GM23338 (cell line): ENCODE data around the gene RALGPS1. TPM values are rescaled to one million over a fixed set of nuclear protein-coding genes. Genes with fewer than 3 reads are reported as not detected.

Experiments
- ATAC-seq: fragments of 200-7000 bp; cut with Tn5 transposase; 3 replicates; pipeline ENCODE4 v1.9.1; 2020
- DNase-seq: peaks from one replicate; pipeline ENCODE4 v3.0.0-alpha.2; 2015; ENCODE audit warnings: low spot score
- H2AFZ ChIP-seq: fragments of 200-600 bp; sonication (generic); 2 replicates; pipeline ENCODE4 v1.8.0; 2016; ENCODE audit warnings: antibody characterized with exemption, mild to moderate bottlenecking, moderate library complexity
- H3F3A ChIP-seq: fragments of 200-600 bp; sonication (generic); replicated peaks from 2 replicates; pipeline ENCODE4 v1.8.0; 2017; ENCODE audit warnings: antibody characterized with exemption, mixed run types, low read depth
- H3K27ac ChIP-seq: fragments of 200-600 bp; sonication (generic); 2 replicates; pipeline ENCODE4 v1.6.1; 2016; ENCODE audit warnings: low read depth
- H3K27me3 ChIP-seq: fragments of 200-600 bp; sonication (generic); 2 replicates; pipeline ENCODE4 v1.8.0; 2016; ENCODE audit warnings: mild to moderate bottlenecking, mixed run types, moderate library complexity; ENCODE audit not compliant: insufficient read depth
- H3K36me3 ChIP-seq: fragments of 200-600 bp; sonication (generic); 2 replicates; pipeline ENCODE4 v1.8.0; 2016; ENCODE audit warnings: mild to moderate bottlenecking; ENCODE audit not compliant: insufficient read depth
- H3K4me1 ChIP-seq: fragments of 200-600 bp; sonication (generic); 2 replicates; pipeline ENCODE4 v1.8.0; 2016; ENCODE audit warnings: mild to moderate bottlenecking, moderate library complexity; ENCODE audit not compliant: insufficient read depth
- H3K4me2 ChIP-seq: fragments of 200-600 bp; sonication (generic); 2 replicates; pipeline ENCODE4 v1.7.1; 2017; ENCODE audit warnings: mixed run types
- H3K4me3 ChIP-seq: fragments of 200-600 bp; sonication (generic); 2 replicates; pipeline ENCODE4 v1.6.1; 2016; ENCODE audit warnings: mixed run types
- H3K79me2 ChIP-seq: fragments of 200-600 bp; sonication (generic); replicated peaks from 2 replicates; pipeline ENCODE4 v1.8.0; 2017; ENCODE audit warnings: mild to moderate bottlenecking; ENCODE audit not compliant: insufficient read depth
- H3K9me2 ChIP-seq: fragments of 200-600 bp; sonication (generic); 2 replicates; pipeline ENCODE4 v1.8.0; 2017; ENCODE audit not compliant: insufficient read depth
- H4K20me1 ChIP-seq: fragments of 200-600 bp; sonication (generic); replicated peaks from 2 replicates; pipeline ENCODE4 v1.8.0; 2017; ENCODE audit warnings: mild to moderate bottlenecking; ENCODE audit not compliant: insufficient read depth
- H3K27ac Mint-ChIP-seq: 2 replicates; pipeline ENCODE4 v1.8.0; 2020; ENCODE audit warnings: inconsistent platforms, mild to moderate bottlenecking, moderate library complexity, mixed read lengths
- H3K27me3 Mint-ChIP-seq: 3 replicates; pipeline ENCODE4 v1.8.0; 2022; ENCODE audit warnings: low read depth, mild to moderate bottlenecking, moderate library complexity, mixed read lengths, inconsistent platforms; ENCODE audit not compliant: insufficient read depth, poor library complexity
- H3K36me3 Mint-ChIP-seq: 3 replicates; pipeline ENCODE4 v1.8.0; 2021; ENCODE audit warnings: low read depth, mild to moderate bottlenecking, inconsistent platforms, moderate library complexity, mixed read lengths
- H3K4me1 Mint-ChIP-seq: 3 replicates; pipeline ENCODE4 v1.8.0; 2020; ENCODE audit warnings: mild to moderate bottlenecking, inconsistent platforms, mixed read lengths
- H3K4me3 Mint-ChIP-seq: 3 replicates; pipeline ENCODE4 v1.8.0; 2021; ENCODE audit warnings: moderate library complexity, mild to moderate bottlenecking, inconsistent platforms, mixed read lengths
- H3K9me3 Mint-ChIP-seq: 3 replicates; pipeline ENCODE4 v1.8.0; 2020; ENCODE audit warnings: moderate library complexity, mild to moderate bottlenecking, inconsistent platforms, mixed read lengths
- CREB1 ChIP-seq: fragments of 250-450 bp; sonication (Bioruptor Pico); IDR thresholded peaks from 2 replicates; pipeline ENCODE4 v1.5.0; 2020; ENCODE audit warnings: low read depth, mild to moderate bottlenecking, moderate library complexity
- EZH2phosphoT487 ChIP-seq: fragments of 200-600 bp; sonication (generic); IDR thresholded peaks from one replicate; pipeline ENCODE4 v1.8.1; 2018; ENCODE audit warnings: antibody characterized with exemption; ENCODE audit not compliant: unreplicated experiment
- JUNB ChIP-seq: IDR thresholded peaks from one replicate; pipeline ENCODE4 v1.6.1; 2016; ENCODE audit warnings: antibody characterized with exemption; ENCODE audit not compliant: unreplicated experiment
- NANOG ChIP-seq: IDR thresholded peaks from 2 replicates; pipeline ENCODE4 v1.6.1; 2016; ENCODE audit warnings: antibody characterized with exemption, borderline replicate concordance
- POLR2AphosphoS5 ChIP-seq: IDR thresholded peaks from 2 replicates; pipeline ENCODE4 v1.6.1; 2016; ENCODE audit warnings: antibody characterized with exemption, low read depth
- STAT1 ChIP-seq: IDR thresholded peaks from one replicate; pipeline ENCODE4 v1.6.1; 2016; ENCODE audit warnings: antibody characterized with exemption; ENCODE audit not compliant: unreplicated experiment
- ZNF114 ChIP-seq: fragments of 250-450 bp; sonication (Bioruptor Pico); IDR thresholded peaks from 2 replicates; pipeline ENCODE4 v1.5.0; 2020; ENCODE audit warnings: mild to moderate bottlenecking, moderate library complexity
- ZNF331 ChIP-seq: fragments of 250-450 bp; sonication (Bioruptor Pico); IDR thresholded peaks from 2 replicates; pipeline ENCODE4 v1.5.0; 2020; ENCODE audit warnings: low read depth, mild to moderate bottlenecking, moderate library complexity
- polyA plus RNA-seq: library from polyadenylated mRNA; unstranded; fragments of >200 nt; fragmentation: Nextera tagmentation; extraction: Ambion mirVana; gene quantifications from 2 replicates; pipeline ENCODE4 v1.2.1, GENCODE V29; 2016
- total RNA-seq: library from RNA; depleted of rRNA; stranded (reverse); fragments of >200 nt; shearing (Covaris generic); gene quantifications from 2 replicates; pipeline ENCODE4 v1.2.3, GENCODE V29; 2014

The RALGPS1 gene
- total and polyA plus RNA-seq, 2 experiments from 2014 or later: 18.2 to 57.1 TPM

- DNase-seq (peak; percentile 30), ATAC-seq (peak; percentile 7)
- no peaks in the 10 kb centered on the region for H3K36me3 ChIP-seq
- H4K20me1 ChIP-seq: no peaks in the 10 kb centered on the region; the same call in 1 of the 2 replicates
- peak overlapping the region; percentile 90 for H3K4me3 Mint-ChIP-seq
- peaks cover 4% of the 10 kb centered on the region; the same call in 1 of the 2 replicates for H3F3A ChIP-seq
- peaks cover 18% of the 10 kb centered on the region for H3K27me3 Mint-ChIP-seq
- no peaks in the 10 kb centered on the region for H3K9me2 ChIP-seq
- peaks cover 22% of the 10 kb centered on the region for H3K4me1 ChIP-seq
- peaks cover 37% of the 10 kb centered on the region for H3K4me1 Mint-ChIP-seq
- TF ChIP-seq ZNF331 (CRISPR knock-in tag): no peak
- TF ChIP-seq JUNB: no peak
- TF ChIP-seq ZNF114: no peak
- TF ChIP-seq STAT1: no peak
- TF ChIP-seq EZH2phosphoT487: no peak
- H3K27me3 ChIP-seq: no peaks in the 10 kb centered on the region
- H3K79me2 ChIP-seq: peaks cover 6% of the 10 kb centered on the region; the same call in 1 of the 2 replicates
- no peaks in the 10 kb centered on the region for H3K9me3 Mint-ChIP-seq
- H3K27ac ChIP-seq: no peak overlapping the region
- peak overlapping the region; percentile 86 for H2AFZ ChIP-seq
- H3K4me3 ChIP-seq: peak overlapping the region; percentile 60
- peak overlapping the region; percentile 92 for H3K4me2 ChIP-seq
- no peaks in the 10 kb centered on the region for H3K36me3 Mint-ChIP-seq
- peak overlapping the region; percentile 66; the same call in 1 of the 2 replicates for H3K27ac Mint-ChIP-seq
Observed at GRCh38 chr9:127121628-127122175, 207.1 kb downstream of the RALGPS1 start.

DNA sequence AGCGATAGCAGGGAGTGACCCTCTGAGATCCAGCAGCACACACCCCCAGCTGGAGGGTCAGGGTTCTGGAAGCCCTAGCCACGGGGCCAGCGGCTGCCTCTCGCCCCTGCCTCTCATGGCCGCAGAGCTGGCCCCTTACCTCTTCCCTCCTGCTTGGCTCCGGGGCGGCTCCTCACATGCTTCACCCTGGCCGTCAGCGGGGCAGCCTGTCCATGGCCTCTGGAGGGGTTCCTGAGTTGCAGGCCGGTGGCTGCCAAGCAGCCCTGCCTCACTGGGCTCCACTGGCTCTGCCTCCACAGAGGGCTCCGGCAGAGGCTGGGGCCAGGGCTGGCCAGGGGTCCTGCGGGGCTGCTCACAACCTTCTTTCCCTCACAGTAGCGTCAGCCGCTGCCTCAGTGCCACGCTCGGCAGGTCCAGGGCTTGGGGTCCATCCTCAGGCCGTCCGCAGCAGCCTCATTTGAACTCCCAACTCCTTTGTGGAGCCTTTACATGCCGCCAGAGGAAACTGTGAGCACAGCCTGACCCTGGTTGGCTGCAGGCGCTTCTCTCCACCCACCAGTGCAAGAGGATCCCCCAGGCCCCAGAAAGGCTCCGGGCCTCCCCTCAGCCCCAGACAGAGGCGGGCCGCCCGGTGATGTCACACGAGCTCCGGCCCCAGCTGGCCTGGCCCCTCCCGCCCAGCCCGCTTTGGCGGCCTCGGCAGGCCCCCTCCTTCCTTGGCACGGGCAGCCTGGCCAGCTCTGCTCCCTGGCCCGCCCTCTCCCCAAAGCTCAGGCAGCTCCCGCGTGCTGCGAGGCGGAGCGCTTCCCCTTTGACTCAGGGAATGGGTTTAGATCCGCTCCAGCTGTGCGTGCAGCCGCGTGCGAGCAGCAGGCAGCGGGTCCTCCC, 207.8 kb downstream of the RALGPS1 start, which contains the start of gene ANGPTL2:
Gene ANGPTL2, minus strand, starts transcription at position 460 of the 888 bp plus-strand sequence. CDS start 13,904 bp downstream, outside the sequence.
- peak; percentile 91 for ATAC-seq
- peaks cover 6% of the 10 kb centered on the region; the same call in 1 of the 2 replicates for H3K79me2 ChIP-seq
- TF ChIP-seq EZH2phosphoT487: no peak
- no peak for TF ChIP-seq NANOG
- peak; percentile 53 for TF ChIP-seq POLR2AphosphoS5
- TF ChIP-seq CREB1 (CRISPR knock-in tag): peak; percentile 70
- Mint-ChIP-seq H3K36me3 (no peaks in the 10 kb centered on the region), H3K27ac (peak within 1 kb of the TSS; percentile 66; the same call in 1 of the 2 replicates), H3K4me3 (peak within 1 kb of the TSS; percentile 90), H3K27me3 (peaks cover 18% of the 10 kb centered on the region), H3K9me3 (no peaks in the 10 kb centered on the region), H3K4me1 (peaks cover 32% of the 10 kb centered on the region)
- H3K27ac ChIP-seq: peak within 1 kb of the TSS; percentile 55; the same call in 1 of the 2 replicates
- peak within 1 kb of the TSS; percentile 92 for H3K4me2 ChIP-seq
- H3K27me3 ChIP-seq: no peaks in the 10 kb centered on the region
- peaks cover 4% of the 10 kb centered on the region; the same call in 1 of the 2 replicates for H3F3A ChIP-seq
- H3K4me3 ChIP-seq: peak within 1 kb of the TSS; percentile 60
- no peaks in the 10 kb centered on the region for H3K36me3 ChIP-seq
- H3K4me1 ChIP-seq: peaks cover 22% of the 10 kb centered on the region
- H4K20me1 ChIP-seq: no peaks in the 10 kb centered on the region; the same call in 1 of the 2 replicates
- DNase-seq: peak; percentile 92
- H3K9me2 ChIP-seq: no peaks in the 10 kb centered on the region
- peak within 1 kb of the TSS; percentile 86 for H2AFZ ChIP-seq
